GM19351 (cell line): ENCODE data around the gene SLC37A1.

Experiments
- ATAC-seq: cut with Tn5 transposase; IDR thresholded peaks from one replicate; pipeline ENCODE4 v1.9.1; 2021; ENCODE audit warnings: mild to moderate bottlenecking, moderate library complexity; ENCODE audit not compliant: unreplicated experiment

The SLC37A1 gene

GRCh38 chr21:42558846-42559245 is 45.2 kb downstream of the SLC37A1 start:
- ATAC-seq = no peak

- ATAC-seq = no peak
Measured at GRCh38 chr21:42559326-42559725, 45.7 kb downstream of the SLC37A1 start.

GRCh38 chr21:42560517-42561179 is 47.0 kb downstream of the SLC37A1 start:
- ATAC-seq = no peak

GRCh38 chr21:42561762-42562650 is 48.4 kb downstream of the SLC37A1 start:
- ATAC-seq = no peak

- ATAC-seq = no peak
Measured at GRCh38 chr21:42562816-42563215, 49.2 kb downstream of the SLC37A1 start.

- ATAC-seq = no peak
Measured at GRCh38 chr21:42563261-42563660, 49.6 kb downstream of the SLC37A1 start.

GRCh38 chr21:42563686-42564085 is 50.0 kb downstream of the SLC37A1 start:
- no peak for ATAC-seq

GRCh38 chr21:42564561-42564971 is 50.9 kb downstream of the SLC37A1 start:
- ATAC-seq = no peak

GRCh38 chr21:42565206-42565810 is 51.7 kb downstream of the SLC37A1 start:
- ATAC-seq = no peak

- ATAC-seq = no peak
Measured at GRCh38 chr21:42565886-42566523, 52.4 kb downstream of the SLC37A1 start.

GRCh38 chr21:42566524-42567213 is 53.0 kb downstream of the SLC37A1 start:
- no peak for ATAC-seq

- ATAC-seq = no peak
Measured at GRCh38 chr21:42567214-42567555, 53.5 kb downstream of the SLC37A1 start.

GRCh38 chr21:42567861-42568260 is 54.2 kb downstream of the SLC37A1 start:
- no peak for ATAC-seq

GRCh38 chr21:42568376-42568775 is 54.7 kb downstream of the SLC37A1 start:
- ATAC-seq = no peak

GRCh38 chr21:42568866-42569731 is 55.4 kb downstream of the SLC37A1 start:
- ATAC-seq = no peak

GRCh38 chr21:42569732-42570301 is 56.2 kb downstream of the SLC37A1 start:
- no peak for ATAC-seq

- no peak for ATAC-seq
Measured at GRCh38 chr21:42570362-42570761, 56.7 kb downstream of the SLC37A1 start.

GRCh38 chr21:42570841-42571387 is 57.3 kb downstream of the SLC37A1 start:
- no peak for ATAC-seq
